HCT116 (cell line): ENCODE results near the gene MSL2. TPM values are rescaled to one million over a fixed set of nuclear protein-coding genes. Genes with fewer than 3 reads are reported as not detected.

Experiments used
- ATAC-seq: fragments of 200-7000 bp; cut with Tn5 transposase; 2 replicates; pipeline ENCODE4 v1.9.1; 2020; ENCODE audit warnings: mild to moderate bottlenecking, moderate library complexity
- BruUV-seq: library from RNA; stranded (reverse); fragments of 400-500 nt; replicated peaks from 2 replicates; lab custom pipeline; 2021; lab: Mats Ljungman, UMichigan
- CTCF ChIA-PET: fragments of 300-600 bp; sonication (Branson Sonifier 250); formaldehyde crosslinking; loops from one replicate; lab custom pipeline; 2021; ENCODE audit warnings: antibody characterized with exemption; lab: Charles Lee
- POLR2A ChIA-PET: fragments of 300-600, 350-600 bp; sonication (Branson Sonifier 250); formaldehyde crosslinking; loops from one replicate; lab custom pipeline; 2021; ENCODE audit warnings: antibody characterized with exemption; lab: Charles Lee
- RAD21 ChIA-PET, 2 experiments: fragments of 300-600 bp; sonication (Branson Sonifier 250); formaldehyde crosslinking; loops; one replicate each; lab custom pipeline; 2023; ENCODE audit warnings: low total read pairs in 2 of 2; ENCODE audit not compliant: uncharacterized antibody in 2 of 2, unreplicated experiment in 2 of 2, low non-redundant PET in 1 of 2; lab: Charles Lee
- DNase-seq: peaks from one replicate; pipeline ENCODE4 v3.0.0-alpha.2; 2010; ENCODE audit warnings: low read depth, low spot score
- H2AFZ ChIP-seq: fragments of 200-600 bp; shearing (Covaris generic), sonication (generic); 2 replicates; pipeline ENCODE4 v1.6.1; 2017; ENCODE audit warnings: low read depth, mixed run types, mixed read lengths, antibody characterized with exemption, low read length; ENCODE audit not compliant: poor library complexity, severe bottlenecking
- H3K27ac ChIP-seq: 2 replicates; pipeline ENCODE4 v1.5.1; 2012; ENCODE audit warnings: low read depth, low read length
- H3K27me3 ChIP-seq: fragments of 200-600 bp; sonication (generic); 2 replicates; pipeline ENCODE4 v1.6.1; 2016; ENCODE audit warnings: mixed run types, low read length, mixed read lengths; ENCODE audit not compliant: insufficient read depth
- H3K36me3 ChIP-seq, 2 experiments: fragments of 200-500 bp in 1 of 2; fragments of 200-600 bp in 1 of 2; sonication (Bioruptor generic) in 1 of 2; sonication (generic) in 1 of 2; 2 replicates each; pipeline versions ENCODE4 v1.5.1 to v1.6.1; 2014 to 2016; ENCODE audit warnings: low read length in 2 of 2, inconsistent platforms in 1 of 2, mixed read lengths in 1 of 2, mixed run types in 1 of 2; ENCODE audit not compliant: insufficient read depth in 2 of 2, control insufficient read depth in 1 of 2
- H3K4me1 ChIP-seq, 2 experiments: fragments of 200-600 bp in 1 of 2; sonication (generic) in 1 of 2; 2 replicates each; pipeline versions ENCODE4 v1.5.1 to v1.6.1; 2012 to 2017; ENCODE audit warnings: low read length in 2 of 2, inconsistent platforms in 1 of 2, mild to moderate bottlenecking in 1 of 2, mixed read lengths in 1 of 2, mixed run types in 1 of 2, moderate library complexity in 1 of 2; ENCODE audit not compliant: insufficient read depth in 2 of 2, control insufficient read depth in 1 of 2
- H3K4me2 ChIP-seq: fragments of 200-600 bp; sonication (generic); 2 replicates; pipeline ENCODE4 v1.6.1; 2017; ENCODE audit warnings: mixed run types, low read length, mixed read lengths
- H3K4me3 ChIP-seq, 2 experiments: fragments of 200-600 bp in 1 of 2; sonication (generic) in 1 of 2; replicated peaks in 1 of 2; 2 replicates each; pipeline ENCODE4 v1.5.1; 2011 to 2016; ENCODE audit warnings: low read length in 2 of 2, control low read depth in 1 of 2, low read depth in 1 of 2, mild to moderate bottlenecking in 1 of 2, mixed read lengths in 1 of 2, mixed run types in 1 of 2
- H3K79me2 ChIP-seq: fragments of 200-600 bp; sonication (generic); 2 replicates; pipeline ENCODE4 v1.6.1; 2017; ENCODE audit warnings: mild to moderate bottlenecking, mixed run types, low read length, moderate library complexity, mixed read lengths; ENCODE audit not compliant: insufficient read depth
- H3K9ac ChIP-seq: fragments of 200-600 bp; sonication (generic); 2 replicates; pipeline ENCODE4 v1.6.1; 2016; ENCODE audit warnings: low read length, mixed read lengths
- H3K9me2 ChIP-seq: fragments of 200-600 bp; sonication (generic), shearing (Covaris generic); 2 replicates; pipeline ENCODE4 v1.6.1; 2017; ENCODE audit warnings: mixed run types, mild to moderate bottlenecking, moderate library complexity; ENCODE audit not compliant: insufficient read depth
- H3K9me3 ChIP-seq, 2 experiments: fragments of 200-500 bp in 1 of 2; fragments of 200-600 bp in 1 of 2; sonication (Bioruptor generic) in 1 of 2; sonication (generic) in 1 of 2; 2 replicates each; pipeline ENCODE4 v1.6.1; 2014 to 2017; ENCODE audit warnings: low read length in 2 of 2, mixed read lengths in 2 of 2, inconsistent platforms in 1 of 2, low read depth in 1 of 2, mild to moderate bottlenecking in 1 of 2, mixed run types in 1 of 2, moderate library complexity in 1 of 2; ENCODE audit not compliant: control insufficient read depth in 1 of 2, insufficient read depth in 1 of 2
- H4K20me1 ChIP-seq: fragments of 200-600 bp; sonication (generic), shearing (Covaris generic); 2 replicates; pipeline ENCODE4 v1.6.1; 2017; ENCODE audit warnings: mixed run types, mild to moderate bottlenecking, moderate library complexity; ENCODE audit not compliant: insufficient read depth
- CEBPB ChIP-seq: IDR thresholded peaks from 2 replicates; pipeline ENCODE4 v1.6.1; 2012; ENCODE audit warnings: low read depth
- FOSL1 ChIP-seq: IDR thresholded peaks from 2 replicates; pipeline ENCODE4 v1.6.1; 2012; ENCODE audit warnings: low read depth
- JUND ChIP-seq: IDR thresholded peaks from 2 replicates; pipeline ENCODE4 v1.6.1; 2012
- MAX ChIP-seq: IDR thresholded peaks from 2 replicates; pipeline ENCODE4 v1.6.1; 2012
- POLR2A ChIP-seq: IDR thresholded peaks from 2 replicates; pipeline ENCODE4 v1.7.0; 2011; ENCODE audit warnings: borderline replicate concordance; ENCODE audit not compliant: insufficient read depth, insufficient read length; ENCODE audit errors: extremely low read depth
- RAD21 ChIP-seq: IDR thresholded peaks from 2 replicates; pipeline ENCODE4 v1.6.1; 2012; ENCODE audit warnings: low read depth, mild to moderate bottlenecking
- SIN3A ChIP-seq: IDR thresholded peaks from 2 replicates; pipeline ENCODE4 v1.6.1; 2012; ENCODE audit warnings: low read depth
- SP1 ChIP-seq: IDR thresholded peaks from 2 replicates; pipeline ENCODE4 v1.6.1; 2012; ENCODE audit warnings: low read depth
- SRF ChIP-seq: IDR thresholded peaks from 2 replicates; pipeline ENCODE4 v1.6.1; 2012; ENCODE audit warnings: low read depth
- YY1 ChIP-seq: IDR thresholded peaks from 2 replicates; pipeline ENCODE4 v1.6.1; 2011; ENCODE audit warnings: low read length, low read depth, moderate library complexity, mild to moderate bottlenecking; ENCODE audit not compliant: insufficient replicate concordance; ENCODE audit errors: extremely low read depth
- ZFX ChIP-seq: fragments of 450-650 bp; IDR thresholded peaks from 2 replicates; pipeline ENCODE4 v1.6.1; 2017
- ZNF274 ChIP-seq: fragments of 200-500 bp; sonication (Bioruptor generic); IDR thresholded peaks from 2 replicates; pipeline ENCODE4 v1.6.1; 2014; ENCODE audit warnings: mild to moderate bottlenecking, low read depth, low read length, inconsistent platforms
- intact Hi-C: fragments of 100-400 bp; cut with micrococcal nuclease; formaldehyde crosslinking; loops from 2 replicates; pipeline ENCODE4 v1.10.0; 2022
- total RNA-seq: library from RNA; stranded (reverse); gene quantifications from one replicate; pipeline ENCODE4 v1.2.1, GENCODE V29; 2021; ENCODE audit not compliant: unreplicated experiment
- TF ChIP-seq, protein P1 (sequence below), 3 experiments: fragments of 200-600 bp in 1 of 3; sonication (generic) in 1 of 3; IDR thresholded peaks in 2 of 3; conservative IDR thresholded peaks in 1 of 3; 2 replicates each; pipeline ENCODE4 v1.5.1; 2012 to 2017; ENCODE audit warnings: low read depth in 2 of 3, low read length in 2 of 3, antibody characterized with exemption in 1 of 3, borderline replicate concordance in 1 of 3, control low read depth in 1 of 3, mild to moderate bottlenecking in 1 of 3, mixed read lengths in 1 of 3, mixed run types in 1 of 3, moderate library complexity in 1 of 3; ENCODE audit not compliant: insufficient read depth in 1 of 3
- TF ChIP-seq, protein P2 (sequence below): IDR thresholded peaks from 2 replicates; pipeline ENCODE4 v1.6.1; 2012

The MSL2 gene
- total RNA-seq, 1 experiment from 2014 or later: 34.8 TPM

GRCh38 chr3:136152176-136152843, 43.8 kb downstream of the MSL2 start:
- Histone ChIP-seq H3K4me1 (peaks cover 5 to 8% of the 10 kb centered on the region in 2 experiments), H3K79me2 (peaks cover 100% of the 10 kb centered on the region), H3K9me3 (no peaks in the 10 kb centered on the region), H3K4me3 (no peak overlapping the region), H3K27ac (no peak overlapping the region), H3K4me2 (no peak overlapping the region), H4K20me1 (peaks cover 32% of the 10 kb centered on the region; the same call in 1 of the 2 replicates), H2AFZ (no peak overlapping the region), H3K36me3 (peaks cover 4 to 9% of the 10 kb centered on the region in 2 experiments; a peak in 1 of 4 replicates), H3K9me2 (no peaks in the 10 kb centered on the region), H3K27me3 (no peaks in the 10 kb centered on the region), H3K9ac (no peak overlapping the region)
- ChIA-PET RAD21 (no interaction called here), POLR2A (no interaction called here), CTCF (no interaction called here)
- DNase-seq (no peak), ATAC-seq (no peak)
- intact Hi-C loops: no loop called here
- TF ChIP-seq, protein P1, sequence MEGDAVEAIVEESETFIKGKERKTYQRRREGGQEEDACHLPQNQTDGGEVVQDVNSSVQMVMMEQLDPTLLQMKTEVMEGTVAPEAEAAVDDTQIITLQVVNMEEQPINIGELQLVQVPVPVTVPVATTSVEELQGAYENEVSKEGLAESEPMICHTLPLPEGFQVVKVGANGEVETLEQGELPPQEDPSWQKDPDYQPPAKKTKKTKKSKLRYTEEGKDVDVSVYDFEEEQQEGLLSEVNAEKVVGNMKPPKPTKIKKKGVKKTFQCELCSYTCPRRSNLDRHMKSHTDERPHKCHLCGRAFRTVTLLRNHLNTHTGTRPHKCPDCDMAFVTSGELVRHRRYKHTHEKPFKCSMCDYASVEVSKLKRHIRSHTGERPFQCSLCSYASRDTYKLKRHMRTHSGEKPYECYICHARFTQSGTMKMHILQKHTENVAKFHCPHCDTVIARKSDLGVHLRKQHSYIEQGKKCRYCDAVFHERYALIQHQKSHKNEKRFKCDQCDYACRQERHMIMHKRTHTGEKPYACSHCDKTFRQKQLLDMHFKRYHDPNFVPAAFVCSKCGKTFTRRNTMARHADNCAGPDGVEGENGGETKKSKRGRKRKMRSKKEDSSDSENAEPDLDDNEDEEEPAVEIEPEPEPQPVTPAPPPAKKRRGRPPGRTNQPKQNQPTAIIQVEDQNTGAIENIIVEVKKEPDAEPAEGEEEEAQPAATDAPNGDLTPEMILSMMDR (IDR thresholded peaks at IDR 0.05 in 2 of 3, conservative IDR thresholded peaks at IDR 0.05 in 1 of 3; ENCODE audit: borderline replicate concordance in 1 of 3, insufficient read depth in 1 of 3, low read depth in 2 of 3, low read length in 2 of 3): no peak
- TF ChIP-seq FOSL1 (no peak), SRF (no peak), CEBPB (no peak), ZNF274 (no peak), YY1 (no peak), SIN3A (no peak), JUND (no peak), RAD21 (no peak), ZFX (no peak), SP1 (no peak), POLR2A (no peak), MAX (no peak)
- TF ChIP-seq, protein P2, sequence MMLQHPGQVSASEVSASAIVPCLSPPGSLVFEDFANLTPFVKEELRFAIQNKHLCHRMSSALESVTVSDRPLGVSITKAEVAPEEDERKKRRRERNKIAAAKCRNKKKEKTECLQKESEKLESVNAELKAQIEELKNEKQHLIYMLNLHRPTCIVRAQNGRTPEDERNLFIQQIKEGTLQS: no peak
- BruUV-seq: no TSS peak
